PFSK-1 (cell line): ENCODE results near the gene BABAM2.

Experiments
- POLR2AphosphoS5 ChIP-seq: IDR thresholded peaks from 2 replicates; pipeline ENCODE4 v1.6.1; 2012; ENCODE audit warnings: low read depth, mild to moderate bottlenecking, control low read depth, low read length, moderate library complexity
- SIN3A ChIP-seq: IDR thresholded peaks from 2 replicates; pipeline ENCODE4 v1.6.1; 2012; ENCODE audit warnings: mild to moderate bottlenecking, low read length, moderate library complexity, borderline replicate concordance; ENCODE audit not compliant: insufficient read depth

DNA sequence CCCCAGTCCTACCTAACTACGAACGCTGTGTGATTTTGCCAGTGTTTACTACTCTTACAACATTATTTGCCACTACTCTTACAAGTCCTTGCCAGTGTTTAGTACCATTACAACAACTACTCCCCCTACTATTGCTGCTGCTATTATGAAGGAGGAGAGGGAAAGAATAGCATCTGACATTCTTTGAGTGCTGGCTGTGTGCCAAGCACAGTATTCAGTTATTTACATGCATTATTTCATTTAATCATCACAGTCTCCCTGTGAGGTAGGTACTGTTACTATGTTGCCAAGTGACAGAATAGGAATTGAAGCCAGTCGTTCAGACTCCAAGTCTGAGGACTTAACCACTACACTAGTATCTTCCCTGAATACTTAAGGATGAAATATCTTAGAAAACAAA, 316.2 kb downstream of the BABAM2 start:
- TF ChIP-seq SIN3A (no peak), POLR2AphosphoS5 (no peak)
